ENCODE measurements around the gene CTCFL.
"Not testable (repeated sequence)": the region's sequence is repeated elsewhere in the genome, so short reads cannot be mapped to it uniquely, and the experiment has no call there.

CTCFL gene

DNA sequence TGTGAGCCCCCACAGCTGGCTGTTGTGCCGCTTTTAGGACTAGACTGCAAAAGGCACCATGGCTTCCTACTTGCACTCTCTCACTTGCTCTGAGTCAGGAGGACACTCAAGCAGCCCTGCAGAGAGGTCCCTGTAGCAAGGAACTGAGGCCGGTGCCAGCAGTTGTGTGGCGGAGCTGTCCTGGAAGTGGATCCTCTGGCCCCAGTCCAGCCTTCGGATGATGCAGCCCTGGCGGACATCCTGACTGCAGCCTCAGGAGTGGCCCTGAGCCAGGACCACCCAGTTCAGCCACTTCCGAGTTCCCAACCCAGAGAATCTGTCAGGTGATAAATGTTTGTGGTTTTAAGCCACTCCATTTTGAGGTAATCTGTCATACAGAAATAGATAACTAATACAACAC lies 17.5 kb downstream of the CTCFL start:
- DNase-seq (ENCODE audit: low read depth in 2 of 2) = no peak

DNA sequence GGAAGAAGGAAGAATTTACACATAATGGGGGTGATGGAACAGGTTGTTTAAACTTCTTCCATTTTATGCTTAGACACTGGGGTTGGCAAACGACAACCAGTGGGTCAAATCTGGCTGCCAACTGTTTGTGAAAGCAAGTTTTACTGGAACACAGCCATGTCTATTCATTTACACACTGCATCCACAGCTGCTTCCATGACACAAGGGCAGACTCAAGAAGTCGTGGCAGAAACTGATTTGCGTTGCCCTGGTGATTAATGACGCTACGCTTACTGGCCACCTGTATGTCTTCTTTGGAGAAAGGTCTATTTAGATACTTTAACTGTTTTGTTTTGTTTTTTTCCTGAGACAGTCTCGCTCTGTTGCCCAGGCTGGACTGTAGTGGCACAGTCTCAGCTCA lies 19.0 kb downstream of the CTCFL start:
- DNase-seq (ENCODE audit: low read depth in 2 of 2) = no peak

DNA sequence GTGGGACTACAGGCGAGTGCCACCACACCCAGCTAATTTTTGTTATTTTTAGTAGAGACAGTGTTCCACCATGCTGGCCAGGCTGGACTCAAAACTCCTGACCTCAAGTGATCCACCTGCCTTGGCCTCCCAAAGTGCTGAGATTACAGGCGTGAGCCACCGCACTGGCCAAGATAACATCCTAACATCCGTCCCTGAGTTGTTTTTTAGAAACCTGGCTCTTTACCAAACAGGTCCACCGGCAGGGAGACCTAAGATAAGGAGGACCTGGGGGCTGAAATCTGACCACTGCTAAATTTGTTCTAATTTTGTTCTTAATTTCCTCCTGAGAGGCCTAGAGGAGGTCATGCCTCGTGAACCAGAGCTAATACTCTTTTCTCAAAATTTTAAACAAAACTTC lies 20.5 kb downstream of the CTCFL start:
- no peak for DNase-seq (ENCODE audit: low read depth in 2 of 2)

- no peak for DNase-seq (ENCODE audit: low read depth in 2 of 2)
These were observed 21.8 kb downstream of the CTCFL start for GRCh38 chr20:57503035-57503658.

DNA sequence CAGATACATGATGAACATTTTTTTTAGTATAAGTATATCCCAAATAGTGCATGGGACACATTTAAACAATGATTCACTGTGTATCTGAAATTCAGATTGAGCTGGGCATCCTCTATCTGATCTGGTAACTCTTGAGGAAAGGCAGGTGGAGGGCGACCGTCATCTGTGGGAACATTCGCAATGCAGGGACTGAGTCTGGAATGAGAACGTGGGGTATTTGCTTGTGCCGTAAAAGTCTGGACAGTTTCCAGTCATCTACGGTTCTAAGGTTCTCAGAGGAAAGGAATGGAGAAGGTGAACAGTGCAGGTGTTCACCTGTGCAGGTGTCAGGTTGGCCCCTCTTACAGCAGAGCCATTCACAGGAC lies 22.6 kb downstream of the CTCFL start:
- DNase-seq (ENCODE audit: low read depth in 2 of 2) = no peak

DNA sequence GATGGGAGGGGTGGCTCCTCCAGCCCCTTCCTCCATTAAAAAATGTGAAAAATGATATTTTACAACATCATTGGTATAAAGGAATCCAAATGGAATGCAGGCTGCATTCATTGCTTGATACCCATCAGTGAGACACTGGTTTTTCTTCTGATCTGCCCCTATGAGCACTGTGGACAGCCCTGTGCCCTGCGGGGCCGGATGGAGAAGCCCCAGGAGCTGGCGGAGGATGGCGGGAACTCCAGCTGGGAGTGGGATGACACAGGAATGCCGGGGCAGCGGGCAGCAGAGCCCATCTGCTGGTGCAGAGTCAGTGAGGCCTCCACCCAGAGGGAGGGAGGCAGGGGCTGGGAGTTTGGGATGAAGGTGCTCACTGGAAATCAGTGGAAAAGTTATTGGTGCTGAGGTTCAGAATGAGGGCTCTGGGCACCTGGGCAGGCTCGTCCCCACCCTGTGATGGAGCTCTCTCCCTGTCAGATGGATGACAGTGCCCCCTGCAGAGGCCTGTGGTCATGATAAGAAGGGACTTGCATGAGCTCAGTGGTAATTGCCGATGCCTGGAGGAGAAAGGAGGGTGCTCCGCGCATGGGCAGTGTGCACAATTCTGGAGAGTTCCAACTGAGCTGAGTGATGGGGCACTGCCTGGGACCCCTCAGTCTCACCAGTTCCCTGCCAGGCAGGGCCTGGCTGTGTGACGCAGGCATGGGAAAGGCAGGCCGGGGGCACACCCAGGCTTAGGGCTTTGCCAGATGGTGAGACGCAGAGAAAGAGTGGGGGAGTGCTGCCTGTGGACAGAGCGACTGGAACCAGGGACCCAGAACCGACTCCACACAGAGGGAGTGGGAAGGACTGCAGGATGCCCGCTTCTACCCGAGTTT lies 23.2 kb downstream of the CTCFL start:
- DNase-seq (ENCODE audit: low read depth in 2 of 2) = no peak

GRCh38 chr20:57500962-57501361 lies 24.0 kb downstream of the CTCFL start:
- DNase-seq (ENCODE audit: low read depth in 2 of 2) = no peak

GRCh38 chr20:57500235-57500634 lies 24.7 kb downstream of the CTCFL start:
- no peak for DNase-seq (ENCODE audit: low read depth in 2 of 2)

DNA sequence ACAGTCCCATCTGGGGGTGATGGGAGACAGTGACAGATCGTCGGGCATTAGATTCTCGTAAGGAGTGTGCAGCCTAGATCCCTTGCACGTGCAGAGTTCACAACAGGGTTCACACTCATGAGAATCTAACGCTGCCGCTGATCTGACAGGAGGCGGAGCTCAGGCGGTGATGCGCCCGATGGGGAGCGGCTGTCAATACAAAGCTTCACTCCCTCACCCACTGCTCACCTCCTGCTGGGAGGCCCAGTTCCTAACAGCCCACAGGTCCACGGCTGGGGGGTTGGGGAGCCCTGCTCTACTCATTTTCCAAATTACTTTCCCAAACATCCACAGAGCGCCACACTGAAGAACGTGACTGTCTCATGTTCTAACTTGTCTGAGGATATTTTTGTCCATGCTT lies 25.3 kb downstream of the CTCFL start:
- no peak for DNase-seq (ENCODE audit: low read depth in 2 of 2)

DNA sequence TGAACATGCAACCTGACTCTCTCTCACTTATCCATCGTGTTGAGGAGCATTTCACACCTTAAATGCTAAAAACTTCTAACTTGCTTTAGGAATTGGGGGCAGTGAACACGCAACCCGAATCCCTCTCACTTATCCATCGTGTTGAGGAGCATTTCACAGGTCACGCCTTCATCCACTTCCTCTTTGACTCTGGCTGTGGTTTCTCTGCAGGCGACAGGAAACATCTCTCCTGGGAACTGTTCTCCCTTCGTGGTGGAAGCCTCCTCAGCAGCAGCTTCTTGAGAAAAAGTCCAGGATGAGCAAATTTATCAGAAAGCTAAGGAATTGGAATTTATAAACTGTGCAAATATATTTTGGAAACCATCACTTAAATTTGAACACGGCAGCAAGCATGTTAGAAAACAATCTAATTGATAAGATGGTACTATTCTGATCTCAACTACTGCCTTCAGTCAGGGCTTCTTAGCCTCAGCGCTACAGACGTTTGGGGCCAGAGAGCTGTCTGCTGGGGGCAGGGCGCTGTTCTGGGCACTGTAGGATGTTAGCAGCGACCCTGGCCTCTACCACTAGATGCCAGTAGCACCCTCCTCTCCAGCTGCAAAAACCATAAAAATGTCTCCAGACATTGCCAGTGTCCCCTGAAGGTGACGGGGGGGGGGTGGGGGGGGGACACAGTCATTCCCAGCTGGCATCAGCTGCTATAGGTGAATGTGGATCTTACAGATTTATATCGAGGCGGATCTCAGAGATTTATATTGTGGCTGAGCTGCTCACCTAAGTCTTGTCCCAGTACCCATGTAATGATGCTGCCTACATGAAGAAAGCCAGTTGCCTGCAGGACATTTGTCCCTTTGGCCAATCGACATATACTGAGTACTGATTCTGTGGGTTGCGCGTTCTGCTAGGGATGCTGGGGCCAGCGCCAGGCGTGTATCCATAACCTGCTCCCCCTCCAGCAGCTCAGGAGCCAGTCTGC lies 26.2 kb downstream of the CTCFL start:
- peak in 1 of 2 donors; percentile 6 for DNase-seq (ENCODE audit: low read depth in 2 of 2)

DNA sequence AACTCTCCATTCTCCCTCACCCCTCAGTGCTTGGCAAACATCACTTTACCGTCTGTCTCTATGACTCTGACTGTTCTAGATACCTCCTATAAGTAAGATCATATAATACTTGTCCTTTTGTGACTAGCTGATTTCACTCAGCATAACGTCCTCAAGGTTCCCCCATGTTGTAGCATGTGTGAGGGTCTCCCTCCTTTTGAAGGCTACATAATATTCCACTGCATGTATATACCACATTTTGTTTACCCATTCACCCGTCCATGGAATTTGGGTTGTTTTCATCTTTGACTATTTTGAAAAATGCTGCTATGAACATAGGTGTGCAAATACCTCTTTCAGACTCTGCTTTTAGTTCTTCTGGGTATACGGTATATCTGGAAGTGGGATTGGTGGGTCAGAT lies 28.3 kb downstream of the CTCFL start:
- DNase-seq (ENCODE audit: low read depth in 2 of 2) = no peak

DNA sequence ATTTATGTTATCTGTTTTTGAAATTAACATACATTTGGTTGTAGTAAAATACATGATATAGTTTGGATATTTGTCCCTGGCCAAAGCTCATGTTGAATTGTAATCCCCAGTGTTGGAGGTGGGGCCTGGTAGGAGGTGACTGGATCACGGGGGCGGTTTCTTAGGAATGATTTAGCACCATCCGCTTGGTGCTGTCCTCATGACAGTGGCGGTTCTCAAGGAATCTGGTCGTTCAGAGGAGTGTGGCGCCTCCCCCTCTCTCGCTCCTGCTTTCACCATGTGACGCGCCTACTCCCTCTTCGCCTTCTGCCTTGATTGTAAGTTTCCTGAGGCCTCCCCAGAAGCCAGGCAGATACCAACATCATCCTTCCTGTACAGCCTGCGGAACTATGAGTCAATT lies 29.0 kb downstream of the CTCFL start:
- DNase-seq (ENCODE audit: low read depth in 2 of 2) = no peak

GRCh38 chr20:57493091-57493615 lies 31.8 kb downstream of the CTCFL start:
- DNase-seq (ENCODE audit: low read depth in 2 of 2) = no peak

DNA sequence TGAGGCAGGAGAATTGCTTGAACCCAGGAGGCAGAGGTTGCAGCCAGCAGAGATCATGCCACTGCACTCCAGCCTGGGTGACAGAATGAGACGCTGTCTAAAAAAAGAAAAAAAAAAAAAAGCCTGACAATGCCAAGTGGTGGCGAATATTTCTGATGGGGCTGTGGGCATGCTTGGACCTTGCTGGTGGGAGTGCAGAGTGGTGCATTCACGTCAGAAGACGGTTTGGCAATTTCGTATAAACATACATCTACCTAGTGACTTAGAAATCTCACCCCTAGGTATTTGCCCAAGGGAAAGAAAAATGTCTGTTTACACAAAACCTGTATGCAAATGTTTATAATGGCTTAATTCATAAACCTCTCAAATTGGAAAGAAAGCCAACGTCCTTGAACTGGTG lies 33.6 kb downstream of the CTCFL start:
- DNase-seq (ENCODE audit: low read depth in 2 of 2) = no peak

DNA sequence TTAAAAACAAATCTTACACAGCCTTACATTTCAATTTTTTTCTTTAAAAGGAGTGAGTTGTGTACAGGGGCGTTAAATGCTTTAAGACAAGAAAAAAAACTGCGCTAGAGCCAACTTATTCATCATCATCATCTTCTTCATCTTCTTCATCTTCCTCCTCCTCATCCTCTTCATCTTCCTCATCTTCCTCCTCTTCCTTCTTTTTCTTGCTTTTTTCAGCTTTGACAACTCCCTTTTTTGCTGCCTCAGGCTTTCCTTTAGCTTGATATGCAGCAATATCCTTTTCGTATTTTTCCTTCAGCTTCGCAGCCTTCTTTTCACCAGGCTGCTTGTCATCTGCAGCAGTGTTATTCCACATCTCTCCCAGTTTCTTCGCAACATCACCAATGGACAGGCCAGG lies 36.7 kb downstream of the CTCFL start:
- not testable (repeated sequence) for DNase-seq (ENCODE audit: low read depth in 2 of 2)

GRCh38 chr20:57485770-57486169 lies 39.2 kb downstream of the CTCFL start:
- DNase-seq (ENCODE audit: low read depth in 2 of 2) = no peak

- DNase-seq (ENCODE audit: low read depth in 2 of 2) = no peak
These were observed 40.2 kb downstream of the CTCFL start for GRCh38 chr20:57484772-57485171.

DNA sequence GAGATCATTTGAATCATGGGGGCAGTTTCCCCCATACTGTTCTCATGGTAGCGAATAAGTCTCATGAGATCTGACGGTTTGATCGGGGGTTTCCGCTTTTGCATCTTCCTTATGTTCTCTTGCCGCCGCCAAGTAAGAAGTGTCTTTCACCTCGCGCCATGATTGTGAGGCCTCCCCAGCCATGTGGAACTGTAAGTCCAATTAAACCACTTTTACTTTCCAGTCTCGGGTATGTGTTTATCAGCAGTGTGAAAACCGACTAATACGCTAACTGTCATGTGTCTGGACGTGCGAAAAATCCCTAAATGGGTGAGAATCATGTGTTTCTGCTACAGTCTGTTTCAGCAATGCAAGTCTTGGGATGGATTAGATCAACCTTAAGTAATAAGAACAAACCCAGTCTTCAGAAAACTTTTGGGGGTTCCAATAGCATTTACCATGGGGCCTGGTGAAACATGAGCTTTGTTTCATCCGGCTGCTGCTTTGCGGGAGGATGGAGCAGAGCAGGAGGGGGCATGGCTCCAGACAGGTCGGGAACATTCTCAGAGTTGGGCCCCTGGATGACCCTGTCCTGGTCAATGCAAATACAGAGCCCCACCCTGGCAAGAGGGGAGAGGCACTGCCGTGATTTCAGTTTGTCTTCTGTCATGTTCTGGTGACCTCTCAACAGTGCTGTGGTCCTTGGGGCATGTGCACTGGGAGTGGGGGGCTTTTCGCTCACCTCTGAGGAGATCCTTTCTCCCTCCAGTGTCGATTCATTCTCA lies 41.5 kb downstream of the CTCFL start:
- no peak for DNase-seq (ENCODE audit: low read depth in 2 of 2)

DNA sequence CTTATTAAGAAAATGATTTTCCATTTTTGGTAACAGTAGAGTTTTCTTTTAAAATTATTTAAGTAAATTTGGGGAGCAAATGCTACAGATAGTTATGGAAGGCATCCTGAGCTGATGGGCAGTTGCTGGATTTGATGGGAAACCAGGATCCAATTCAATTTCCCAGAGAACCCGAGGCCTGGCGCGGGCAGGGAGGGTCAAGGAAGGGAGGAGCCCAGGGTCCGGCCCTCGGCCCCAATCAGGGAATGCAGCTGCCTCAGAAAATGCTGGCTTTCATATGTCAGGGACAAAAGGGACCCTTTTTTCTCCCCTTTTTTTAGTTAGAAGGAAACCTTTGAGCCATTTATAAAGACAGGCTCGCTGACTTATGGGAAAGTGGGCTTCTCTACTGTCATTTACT lies 42.1 kb downstream of the CTCFL start:
- no peak for DNase-seq (ENCODE audit: low read depth in 2 of 2)

DNA sequence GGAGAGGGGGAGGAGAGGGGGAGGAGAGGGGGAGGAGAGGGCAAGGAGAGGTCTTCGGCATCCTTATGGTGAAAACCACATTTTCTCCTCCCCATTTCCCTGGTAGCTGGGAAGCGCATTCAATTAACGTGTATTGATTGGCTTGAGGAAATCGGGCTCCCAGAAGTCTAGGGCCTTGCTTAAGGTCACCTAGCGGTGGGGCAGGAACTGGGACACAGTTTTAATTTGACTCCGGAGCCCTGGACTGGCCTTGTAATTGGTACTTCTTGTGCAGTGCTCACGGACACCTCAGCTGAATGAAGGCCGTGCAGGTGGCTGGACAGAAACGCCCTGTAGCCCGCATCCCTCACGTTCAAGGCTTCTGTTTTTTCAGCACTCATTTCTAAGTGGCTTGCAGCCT lies 42.8 kb downstream of the CTCFL start:
- no peak for DNase-seq (ENCODE audit: low read depth in 2 of 2)

- DNase-seq (ENCODE audit: low read depth in 2 of 2) = no peak
These were observed 43.6 kb downstream of the CTCFL start for GRCh38 chr20:57481281-57481711.

Measured in stimulated activated CD8-positive, alpha-beta memory T cell treated with anti-CD3 and anti-CD28 coated beads, Interleukin-15, amount 100 ng/mL, for 4 hours (primary cell).